Osteoblast (primary cell): ENCODE measurements around the gene M1AP. TPM values are rescaled to one million over a fixed set of nuclear protein-coding genes. Genes with fewer than 3 reads are reported as not detected.

Experiments used
- DNase-seq: peaks from one replicate; pipeline ENCODE4 v3.0.0; 2011; ENCODE audit warnings: low spot score, mixed read lengths; ENCODE audit not compliant: insufficient read length; ENCODE audit errors: missing footprints
- H2AFZ ChIP-seq: 2 replicates; pipeline ENCODE4 v1.6.0; 2011; ENCODE audit warnings: mild to moderate bottlenecking, low read length
- H3K27ac ChIP-seq: 2 replicates; pipeline ENCODE4 v1.5.1; 2011; ENCODE audit warnings: mild to moderate bottlenecking, low read depth, low read length, moderate library complexity
- H3K27me3 ChIP-seq: 2 replicates; pipeline ENCODE4 v1.6.0; 2012; ENCODE audit warnings: mild to moderate bottlenecking, control low read depth, inconsistent platforms, low read length, moderate library complexity; ENCODE audit not compliant: insufficient read depth
- H3K36me3 ChIP-seq: 2 replicates; pipeline ENCODE4 v1.5.1; 2011; ENCODE audit warnings: mild to moderate bottlenecking, low read length, control low read depth, moderate library complexity; ENCODE audit not compliant: insufficient read depth
- H3K4me1 ChIP-seq: 2 replicates; pipeline ENCODE4 v1.5.1; 2011; ENCODE audit warnings: mild to moderate bottlenecking, low read length, control low read depth, moderate library complexity; ENCODE audit not compliant: insufficient read depth
- H3K4me2 ChIP-seq: 2 replicates; pipeline ENCODE4 v1.6.0; 2011; ENCODE audit warnings: mild to moderate bottlenecking, low read length; ENCODE audit not compliant: insufficient read depth
- H3K4me3 ChIP-seq: fragments of 200-600 bp; sonication (generic); 3 replicates; pipeline ENCODE4 v1.5.1; 2012; ENCODE audit warnings: mild to moderate bottlenecking, low read length, inconsistent platforms; ENCODE audit not compliant: insufficient read depth
- H3K79me2 ChIP-seq: 2 replicates; pipeline ENCODE4 v1.6.0; 2012; ENCODE audit warnings: mild to moderate bottlenecking, low read length, control low read depth, inconsistent platforms; ENCODE audit not compliant: insufficient read depth
- H3K9me3 ChIP-seq: 2 replicates; pipeline ENCODE4 v1.5.1; 2011; ENCODE audit warnings: low read depth, low read length, control low read depth
- H4K20me1 ChIP-seq: 2 replicates; pipeline ENCODE4 v1.6.0; 2012; ENCODE audit warnings: mild to moderate bottlenecking, low read length, control low read depth; ENCODE audit not compliant: insufficient read depth
- CTCF ChIP-seq: IDR thresholded peaks from 2 replicates; pipeline ENCODE4 v1.5.1; 2011; ENCODE audit warnings: mild to moderate bottlenecking, low read depth, low read length, moderate library complexity; ENCODE audit errors: extremely low read depth
- total RNA-seq: library from RNA; depleted of rRNA; stranded (reverse); fragments of >200 nt; gene quantifications from 2 replicates; pipeline ENCODE4 v1.2.3, GENCODE V29; 2012

The M1AP gene
- total RNA-seq, 1 donor = under 0.01 TPM

GRCh38 chr2:74658516-74658915 is 10.4 kb upstream of the M1AP start:
- no peak overlapping the region for H3K27ac ChIP-seq
- no peak overlapping the region for H2AFZ ChIP-seq
- H3K27me3 ChIP-seq = no peaks in the 10 kb centered on the region
- no peaks in the 10 kb centered on the region for H3K79me2 ChIP-seq
- no peaks in the 10 kb centered on the region for H4K20me1 ChIP-seq
- H3K36me3 ChIP-seq = no peaks in the 10 kb centered on the region
- no peak for TF ChIP-seq CTCF
- no peak overlapping the region for H3K4me3 ChIP-seq
- DNase-seq = no peak
- no peak overlapping the region for H3K4me2 ChIP-seq
- H3K4me1 ChIP-seq = peaks cover 19% of the 10 kb centered on the region
- H3K9me3 ChIP-seq = no peaks in the 10 kb centered on the region

GRCh38 chr2:74655579-74655978 is 7.4 kb upstream of the M1AP start:
- peaks cover 20% of the 10 kb centered on the region for H3K4me1 ChIP-seq
- no peak for DNase-seq
- H4K20me1 ChIP-seq = no peaks in the 10 kb centered on the region
- no peak for TF ChIP-seq CTCF
- H3K27me3 ChIP-seq = no peaks in the 10 kb centered on the region
- H3K9me3 ChIP-seq = no peaks in the 10 kb centered on the region
- H3K4me2 ChIP-seq = no peak overlapping the region
- H3K27ac ChIP-seq = no peak overlapping the region
- no peak overlapping the region for H3K4me3 ChIP-seq
- no peak overlapping the region for H2AFZ ChIP-seq
- H3K36me3 ChIP-seq = no peaks in the 10 kb centered on the region
- H3K79me2 ChIP-seq = no peaks in the 10 kb centered on the region

GRCh38 chr2:74653985-74654882 is 6.1 kb upstream of the M1AP start, which contains the start of gene SEMA4F:
TSS of gene SEMA4F (plus strand) at chr2:74654247. CDS start at chr2:74654377, 130 bp downstream.
- H3K36me3 ChIP-seq = no peaks in the 10 kb centered on the region
- H3K4me2 ChIP-seq = peak within 1 kb of the TSS; percentile 92
- TF ChIP-seq CTCF = no peak
- H2AFZ ChIP-seq = peak within 1 kb of the TSS; percentile 96
- H3K4me3 ChIP-seq = peak within 1 kb of the TSS; percentile 81
- no peaks in the 10 kb centered on the region for H3K9me3 ChIP-seq
- H4K20me1 ChIP-seq = no peaks in the 10 kb centered on the region
- no peaks in the 10 kb centered on the region for H3K27me3 ChIP-seq
- H3K79me2 ChIP-seq = no peaks in the 10 kb centered on the region
- no peak within 1 kb of the TSS for H3K27ac ChIP-seq
- peak; percentile 99 for DNase-seq
- peaks cover 20% of the 10 kb centered on the region for H3K4me1 ChIP-seq

GRCh38 chr2:74653589-74653984 is 5.5 kb upstream of the M1AP start:
- peak overlapping the region; percentile 96 for H2AFZ ChIP-seq

More at GRCh38 chr2:74653589-74653984, 5.5 kb upstream of the M1AP start:
- peak; percentile 42 for DNase-seq
- TF ChIP-seq CTCF = no peak
- H3K4me1 ChIP-seq = peaks cover 15% of the 10 kb centered on the region
- H3K9me3 ChIP-seq = no peaks in the 10 kb centered on the region
- no peaks in the 10 kb centered on the region for H3K36me3 ChIP-seq
- peaks cover 5% of the 10 kb centered on the region for H3K27me3 ChIP-seq
- H3K27ac ChIP-seq = no peak overlapping the region
- H3K4me2 ChIP-seq = peak overlapping the region; percentile 92
- H4K20me1 ChIP-seq = no peaks in the 10 kb centered on the region
- H3K4me3 ChIP-seq = peak overlapping the region; percentile 81
- no peaks in the 10 kb centered on the region for H3K79me2 ChIP-seq
